Testis (tissue), 2 donors: ENCODE results near the gene DRAP1.

Source experiments
- CTCF ChIP-seq, 3 experiments: fragments of 450-650 bp in 2 of 3; fragments of 200-600 bp in 1 of 3; sonication (generic) in 1 of 3; IDR thresholded peaks; one replicate each; pipeline ENCODE4 v1.5.1; 2016 to 2019; ENCODE audit warnings: antibody characterized with exemption in 3 of 3, mild to moderate bottlenecking in 2 of 3, moderate library complexity in 1 of 3
- POLR2A ChIP-seq: fragments of 450-650 bp; IDR thresholded peaks from one replicate; pipeline ENCODE4 v1.6.1; 2017; ENCODE audit warnings: antibody characterized with exemption, mild to moderate bottlenecking, moderate library complexity

GRCh38 chr11:65915101-65915820 is 4.0 kb upstream of the DRAP1 start:
- TF ChIP-seq POLR2A, result no peak
- TF ChIP-seq CTCF (IDR thresholded peaks at IDR 0.05), result no peak
